SK-N-SH treated with all-trans-retinoic acid at 6 μM for 48 hours (cell line): ENCODE results near the gene PDGFB.

Experiments used
- ATAC-seq: fragments of 200-7000 bp; cut with Tn5 transposase; 3 replicates; pipeline ENCODE4 v1.9.1; 2020; ENCODE audit warnings: mild to moderate bottlenecking, moderate library complexity
- ARNTL ChIP-seq: fragments of 450-650 bp; formaldehyde crosslinking; IDR thresholded peaks from 2 replicates; pipeline ENCODE4 v1.5.0; 2020; ENCODE audit warnings: low read depth, mild to moderate bottlenecking, moderate library complexity, borderline replicate concordance
- CREB5 ChIP-seq: fragments of 250-450 bp; sonication (Bioruptor Pico); IDR thresholded peaks from 2 replicates; pipeline ENCODE4 v1.5.1; 2020; ENCODE audit warnings: low read depth, mild to moderate bottlenecking, moderate library complexity
- CSDC2 ChIP-seq: fragments of 250-450 bp; sonication (Bioruptor Pico); IDR thresholded peaks from 2 replicates; pipeline ENCODE4 v1.5.0; 2020; ENCODE audit warnings: mild to moderate bottlenecking, moderate library complexity
- CSRNP3 ChIP-seq: fragments of 250-450 bp; sonication (Bioruptor Pico); IDR thresholded peaks from 2 replicates; pipeline ENCODE4 v1.5.1; 2021; ENCODE audit warnings: mild to moderate bottlenecking, moderate library complexity
- ESRRG ChIP-seq: fragments of 250-450 bp; sonication (Bioruptor Pico); IDR thresholded peaks from 2 replicates; pipeline ENCODE4 v1.6.1; 2021; ENCODE audit warnings: mild to moderate bottlenecking
- GLIS3 ChIP-seq: fragments of 250-450 bp; sonication (Bioruptor Pico); IDR thresholded peaks from 2 replicates; pipeline ENCODE4 v1.5.0; 2020; ENCODE audit warnings: mild to moderate bottlenecking, moderate library complexity
- ISL1 ChIP-seq: fragments of 250-450 bp; sonication (Bioruptor Pico); IDR thresholded peaks from 2 replicates; pipeline ENCODE4 v2.1.2; 2022; ENCODE audit warnings: mild to moderate bottlenecking, moderate library complexity
- OSR1 ChIP-seq: fragments of 250-450 bp; sonication (Bioruptor Pico); IDR thresholded peaks from 2 replicates; pipeline ENCODE4 v1.8.0; 2022; ENCODE audit warnings: moderate library complexity, mild to moderate bottlenecking, inconsistent platforms
- PATZ1 ChIP-seq: fragments of 250-450 bp; sonication (Bioruptor Pico); IDR thresholded peaks from 2 replicates; pipeline ENCODE4 v1.8.0; 2020; ENCODE audit warnings: mild to moderate bottlenecking, moderate library complexity, borderline replicate concordance
- POU6F1 ChIP-seq: fragments of 250-450 bp; sonication (Bioruptor Pico); IDR thresholded peaks from 2 replicates; pipeline ENCODE4 v1.8.0; 2021; ENCODE audit warnings: low read depth, mild to moderate bottlenecking, moderate library complexity, borderline replicate concordance
- PPARA ChIP-seq: fragments of 250-450 bp; sonication (Bioruptor Pico); IDR thresholded peaks from 2 replicates; pipeline ENCODE4 v1.5.0; 2020; ENCODE audit warnings: mild to moderate bottlenecking, borderline replicate concordance
- RARB ChIP-seq: fragments of 250-450 bp; sonication (Bioruptor Pico); IDR thresholded peaks from 2 replicates; pipeline ENCODE4 v1.8.0; 2021; ENCODE audit warnings: mild to moderate bottlenecking, moderate library complexity
- SNAI2 ChIP-seq: fragments of 250-450 bp; sonication (Bioruptor Pico); IDR thresholded peaks from 2 replicates; pipeline ENCODE4 v1.5.0; 2020; ENCODE audit warnings: mild to moderate bottlenecking, moderate library complexity
- TCF4 ChIP-seq: fragments of 250-450 bp; sonication (Bioruptor Pico); IDR thresholded peaks from 2 replicates; pipeline ENCODE4 v1.8.0; 2021; ENCODE audit warnings: mild to moderate bottlenecking, moderate library complexity, borderline replicate concordance
- TOX ChIP-seq: fragments of 250-450 bp; sonication (Bioruptor Pico); IDR thresholded peaks from 2 replicates; pipeline ENCODE4 v1.8.0; 2021; ENCODE audit warnings: mild to moderate bottlenecking, moderate library complexity, borderline replicate concordance
- TSHZ2 ChIP-seq: fragments of 250-450 bp; sonication (Bioruptor Pico); IDR thresholded peaks from 2 replicates; pipeline ENCODE4 v1.5.0; 2020; ENCODE audit warnings: mild to moderate bottlenecking, moderate library complexity
- ZC3H10 ChIP-seq: fragments of 250-450 bp; sonication (Bioruptor Pico); IDR thresholded peaks from 2 replicates; pipeline ENCODE4 v1.5.1; 2021; ENCODE audit warnings: mild to moderate bottlenecking, moderate library complexity
- ZFP3 ChIP-seq: fragments of 250-450 bp; sonication (Bioruptor Pico); IDR thresholded peaks from 2 replicates; pipeline ENCODE4 v1.5.0; 2020; ENCODE audit warnings: mild to moderate bottlenecking, moderate library complexity
- ZFP30 ChIP-seq: fragments of 450-650 bp; formaldehyde crosslinking; IDR thresholded peaks from 2 replicates; pipeline ENCODE4 v1.5.0; 2022; ENCODE audit warnings: mild to moderate bottlenecking, moderate library complexity
- ZNF565 ChIP-seq: fragments of 450-650 bp; formaldehyde crosslinking; conservative IDR thresholded peaks from 2 replicates; pipeline ENCODE4 v1.5.0; 2020; ENCODE audit warnings: low read depth, mild to moderate bottlenecking, moderate library complexity

Gene PDGFB

GRCh38 chr22:39194098-39194497 lies 50.7 kb downstream of the PDGFB start:
- ATAC-seq = no peak
- TF ChIP-seq SNAI2 (CRISPR knock-in tag) = no peak
- no peak for TF ChIP-seq ARNTL (CRISPR knock-in tag)
- TF ChIP-seq TSHZ2 (CRISPR knock-in tag) = no peak
- no peak for TF ChIP-seq ISL1 (CRISPR knock-in tag)
- TF ChIP-seq ZFP30 (CRISPR knock-in tag) = no peak
- no peak for TF ChIP-seq ZFP3
- TF ChIP-seq CSRNP3 (CRISPR knock-in tag) = no peak
- TF ChIP-seq ZNF565 = no peak
- no peak for TF ChIP-seq POU6F1 (CRISPR knock-in tag)
- TF ChIP-seq PATZ1 (CRISPR knock-in tag) = no peak
- TF ChIP-seq PPARA (CRISPR knock-in tag) = no peak
- no peak for TF ChIP-seq CSDC2 (CRISPR knock-in tag)
- TF ChIP-seq, all 23 proteins: peak for 0

- ATAC-seq = no peak
- TF ChIP-seq ZFP3 = no peak
- TF ChIP-seq CSDC2 (CRISPR knock-in tag) = no peak
Observed at GRCh38 chr22:39188809-39189208, 56.0 kb downstream of the PDGFB start.

GRCh38 chr22:39185601-39186012 lies 59.2 kb downstream of the PDGFB start:
- no peak for ATAC-seq

GRCh38 chr22:39184586-39185577 lies 59.9 kb downstream of the PDGFB start:
- TF ChIP-seq ESRRG (CRISPR knock-in tag) = no peak
- no peak for TF ChIP-seq OSR1 (CRISPR knock-in tag)
- TF ChIP-seq CSDC2 (CRISPR knock-in tag) = no peak
- TF ChIP-seq TCF4 = no peak
- TF ChIP-seq CREB5 = no peak
- no peak for TF ChIP-seq CSRNP3 (CRISPR knock-in tag)
- no peak for TF ChIP-seq ZFP30 (CRISPR knock-in tag)
- no peak for TF ChIP-seq ARNTL (CRISPR knock-in tag)
- TF ChIP-seq ISL1 (CRISPR knock-in tag) = no peak
- no peak for TF ChIP-seq PPARA (CRISPR knock-in tag)
- no peak for TF ChIP-seq ZC3H10
- no peak for TF ChIP-seq GLIS3
- TF ChIP-seq POU6F1 (CRISPR knock-in tag) = no peak
- ATAC-seq = no peak

More at GRCh38 chr22:39185601-39186012, 59.2 kb downstream of the PDGFB start:
- TF ChIP-seq PPARA (CRISPR knock-in tag) (no peak), CSDC2 (CRISPR knock-in tag) (no peak), RARB (CRISPR knock-in tag) (no peak), TOX (no peak), ZFP3 (no peak), ZC3H10 (no peak)
